ENCODE measurements around the gene TEX22. TPM values are rescaled to one million over a fixed set of nuclear protein-coding genes. Genes with fewer than 3 reads are reported as not detected.

The TEX22 gene
- total and polyA plus RNA-seq, 2 experiments from 2014 or later: 0.21 TPM

DNA sequence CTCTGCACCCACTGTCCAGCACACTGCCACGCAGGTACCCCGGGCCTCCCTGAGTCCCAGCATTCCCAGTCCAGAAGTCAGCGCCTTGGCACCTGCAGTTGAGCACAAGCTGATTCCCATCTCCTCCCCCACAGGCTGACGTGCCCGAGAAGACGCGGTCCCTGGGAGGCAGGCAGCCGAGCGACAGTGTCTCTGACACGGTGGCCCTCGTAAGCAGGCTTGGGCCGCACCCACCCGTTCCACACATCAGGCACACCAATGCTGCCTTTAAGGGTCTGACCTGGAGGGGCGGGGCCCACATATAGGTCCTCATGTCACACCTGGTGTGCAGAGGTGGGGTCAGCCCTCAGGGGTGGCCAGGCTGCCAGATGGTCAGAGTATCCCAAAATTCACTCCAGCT, 18.4 kb upstream of the TEX22 start:
- ATAC-seq (no peak), DNase-seq (ENCODE audit: low spot score) (no peak)
- Histone ChIP-seq H4K20me1 (replicated peaks; ENCODE audit: insufficient read depth) (no peaks in the 10 kb centered on the region), H3K27ac (ENCODE audit: low read depth) (no peak overlapping the region), H3K79me2 (replicated peaks; ENCODE audit: insufficient read depth) (no peaks in the 10 kb centered on the region), H3K36me3 (ENCODE audit: insufficient read depth) (no peaks in the 10 kb centered on the region), H3K4me1 (ENCODE audit: insufficient read depth) (no peaks in the 10 kb centered on the region), H3K27me3 (ENCODE audit: insufficient read depth) (no peaks in the 10 kb centered on the region), H2AFZ (no peak overlapping the region), H3K4me3 (no peak overlapping the region), H3K9me2 (ENCODE audit: insufficient read depth) (no peaks in the 10 kb centered on the region), H3F3A (replicated peaks; ENCODE audit: low read depth) (no peaks in the 10 kb centered on the region), H3K4me2 (no peak overlapping the region)
- Mint-ChIP-seq H3K27ac (no peak overlapping the region), H3K27me3 (ENCODE audit: insufficient read depth, low read depth, poor library complexity) (peaks cover 11% of the 10 kb centered on the region), H3K36me3 (ENCODE audit: low read depth) (peaks cover 18% of the 10 kb centered on the region), H3K9me3 (no peaks in the 10 kb centered on the region), H3K4me1 (peaks cover 8% of the 10 kb centered on the region), H3K4me3 (no peak overlapping the region)
- TF ChIP-seq POLR2AphosphoS5 (IDR thresholded peaks at IDR 0.05; ENCODE audit: low read depth): no peak
- TF ChIP-seq, protein P1, sequence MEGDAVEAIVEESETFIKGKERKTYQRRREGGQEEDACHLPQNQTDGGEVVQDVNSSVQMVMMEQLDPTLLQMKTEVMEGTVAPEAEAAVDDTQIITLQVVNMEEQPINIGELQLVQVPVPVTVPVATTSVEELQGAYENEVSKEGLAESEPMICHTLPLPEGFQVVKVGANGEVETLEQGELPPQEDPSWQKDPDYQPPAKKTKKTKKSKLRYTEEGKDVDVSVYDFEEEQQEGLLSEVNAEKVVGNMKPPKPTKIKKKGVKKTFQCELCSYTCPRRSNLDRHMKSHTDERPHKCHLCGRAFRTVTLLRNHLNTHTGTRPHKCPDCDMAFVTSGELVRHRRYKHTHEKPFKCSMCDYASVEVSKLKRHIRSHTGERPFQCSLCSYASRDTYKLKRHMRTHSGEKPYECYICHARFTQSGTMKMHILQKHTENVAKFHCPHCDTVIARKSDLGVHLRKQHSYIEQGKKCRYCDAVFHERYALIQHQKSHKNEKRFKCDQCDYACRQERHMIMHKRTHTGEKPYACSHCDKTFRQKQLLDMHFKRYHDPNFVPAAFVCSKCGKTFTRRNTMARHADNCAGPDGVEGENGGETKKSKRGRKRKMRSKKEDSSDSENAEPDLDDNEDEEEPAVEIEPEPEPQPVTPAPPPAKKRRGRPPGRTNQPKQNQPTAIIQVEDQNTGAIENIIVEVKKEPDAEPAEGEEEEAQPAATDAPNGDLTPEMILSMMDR (conservative IDR thresholded peaks at IDR 0.05; ENCODE audit: low read depth in 2 of 2): no peak
- no peak for TF ChIP-seq JUNB (IDR thresholded peaks at IDR 0.05; ENCODE audit: unreplicated experiment)

DNA sequence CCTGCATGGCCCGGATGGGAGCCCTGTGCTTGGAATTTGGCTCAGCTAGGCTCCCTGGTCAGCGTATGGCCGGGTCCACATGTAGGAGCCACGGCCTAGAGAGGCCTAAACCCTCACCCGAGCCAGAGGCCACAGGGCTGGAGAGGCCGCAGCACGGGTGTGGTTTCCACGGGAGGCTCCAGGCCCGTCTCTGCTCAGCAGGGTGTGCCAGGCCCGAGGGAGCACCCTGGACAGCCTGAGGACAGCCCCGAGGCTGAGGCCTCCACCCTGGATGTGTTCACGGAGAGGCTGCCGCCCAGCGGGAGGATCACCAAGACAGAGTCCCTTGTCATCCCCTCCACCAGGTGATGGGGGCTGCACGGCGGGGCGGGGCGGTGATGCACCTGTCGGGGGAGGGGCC, 17.6 kb upstream of the TEX22 start:
- no peaks in the 10 kb centered on the region for H3K79me2 ChIP-seq (replicated peaks; ENCODE audit: insufficient read depth)
- H3K4me2 ChIP-seq: no peak overlapping the region
- no peak for DNase-seq (ENCODE audit: low spot score)
- H3K9me3 Mint-ChIP-seq: no peaks in the 10 kb centered on the region
- H3K27me3 ChIP-seq (ENCODE audit: insufficient read depth): no peaks in the 10 kb centered on the region
- H3K27ac Mint-ChIP-seq: no peak overlapping the region
- H4K20me1 ChIP-seq (replicated peaks; ENCODE audit: insufficient read depth): no peaks in the 10 kb centered on the region
- H3F3A ChIP-seq (replicated peaks; ENCODE audit: low read depth): 0 out of 2 replicates have a peak, but pooled peaks cover 2% of the 10 kb centered on the region
- H3K4me1 ChIP-seq (ENCODE audit: insufficient read depth): no peaks in the 10 kb centered on the region
- no peak overlapping the region for H3K27ac ChIP-seq (ENCODE audit: low read depth)
- no peaks in the 10 kb centered on the region for H3K36me3 ChIP-seq (ENCODE audit: insufficient read depth)
- peaks cover 15% of the 10 kb centered on the region for H3K36me3 Mint-ChIP-seq (ENCODE audit: low read depth)
- no peak overlapping the region for H3K4me3 ChIP-seq
- no peak for TF ChIP-seq STAT1 (IDR thresholded peaks at IDR 0.05; ENCODE audit: unreplicated experiment)
- TF ChIP-seq, protein P2, sequence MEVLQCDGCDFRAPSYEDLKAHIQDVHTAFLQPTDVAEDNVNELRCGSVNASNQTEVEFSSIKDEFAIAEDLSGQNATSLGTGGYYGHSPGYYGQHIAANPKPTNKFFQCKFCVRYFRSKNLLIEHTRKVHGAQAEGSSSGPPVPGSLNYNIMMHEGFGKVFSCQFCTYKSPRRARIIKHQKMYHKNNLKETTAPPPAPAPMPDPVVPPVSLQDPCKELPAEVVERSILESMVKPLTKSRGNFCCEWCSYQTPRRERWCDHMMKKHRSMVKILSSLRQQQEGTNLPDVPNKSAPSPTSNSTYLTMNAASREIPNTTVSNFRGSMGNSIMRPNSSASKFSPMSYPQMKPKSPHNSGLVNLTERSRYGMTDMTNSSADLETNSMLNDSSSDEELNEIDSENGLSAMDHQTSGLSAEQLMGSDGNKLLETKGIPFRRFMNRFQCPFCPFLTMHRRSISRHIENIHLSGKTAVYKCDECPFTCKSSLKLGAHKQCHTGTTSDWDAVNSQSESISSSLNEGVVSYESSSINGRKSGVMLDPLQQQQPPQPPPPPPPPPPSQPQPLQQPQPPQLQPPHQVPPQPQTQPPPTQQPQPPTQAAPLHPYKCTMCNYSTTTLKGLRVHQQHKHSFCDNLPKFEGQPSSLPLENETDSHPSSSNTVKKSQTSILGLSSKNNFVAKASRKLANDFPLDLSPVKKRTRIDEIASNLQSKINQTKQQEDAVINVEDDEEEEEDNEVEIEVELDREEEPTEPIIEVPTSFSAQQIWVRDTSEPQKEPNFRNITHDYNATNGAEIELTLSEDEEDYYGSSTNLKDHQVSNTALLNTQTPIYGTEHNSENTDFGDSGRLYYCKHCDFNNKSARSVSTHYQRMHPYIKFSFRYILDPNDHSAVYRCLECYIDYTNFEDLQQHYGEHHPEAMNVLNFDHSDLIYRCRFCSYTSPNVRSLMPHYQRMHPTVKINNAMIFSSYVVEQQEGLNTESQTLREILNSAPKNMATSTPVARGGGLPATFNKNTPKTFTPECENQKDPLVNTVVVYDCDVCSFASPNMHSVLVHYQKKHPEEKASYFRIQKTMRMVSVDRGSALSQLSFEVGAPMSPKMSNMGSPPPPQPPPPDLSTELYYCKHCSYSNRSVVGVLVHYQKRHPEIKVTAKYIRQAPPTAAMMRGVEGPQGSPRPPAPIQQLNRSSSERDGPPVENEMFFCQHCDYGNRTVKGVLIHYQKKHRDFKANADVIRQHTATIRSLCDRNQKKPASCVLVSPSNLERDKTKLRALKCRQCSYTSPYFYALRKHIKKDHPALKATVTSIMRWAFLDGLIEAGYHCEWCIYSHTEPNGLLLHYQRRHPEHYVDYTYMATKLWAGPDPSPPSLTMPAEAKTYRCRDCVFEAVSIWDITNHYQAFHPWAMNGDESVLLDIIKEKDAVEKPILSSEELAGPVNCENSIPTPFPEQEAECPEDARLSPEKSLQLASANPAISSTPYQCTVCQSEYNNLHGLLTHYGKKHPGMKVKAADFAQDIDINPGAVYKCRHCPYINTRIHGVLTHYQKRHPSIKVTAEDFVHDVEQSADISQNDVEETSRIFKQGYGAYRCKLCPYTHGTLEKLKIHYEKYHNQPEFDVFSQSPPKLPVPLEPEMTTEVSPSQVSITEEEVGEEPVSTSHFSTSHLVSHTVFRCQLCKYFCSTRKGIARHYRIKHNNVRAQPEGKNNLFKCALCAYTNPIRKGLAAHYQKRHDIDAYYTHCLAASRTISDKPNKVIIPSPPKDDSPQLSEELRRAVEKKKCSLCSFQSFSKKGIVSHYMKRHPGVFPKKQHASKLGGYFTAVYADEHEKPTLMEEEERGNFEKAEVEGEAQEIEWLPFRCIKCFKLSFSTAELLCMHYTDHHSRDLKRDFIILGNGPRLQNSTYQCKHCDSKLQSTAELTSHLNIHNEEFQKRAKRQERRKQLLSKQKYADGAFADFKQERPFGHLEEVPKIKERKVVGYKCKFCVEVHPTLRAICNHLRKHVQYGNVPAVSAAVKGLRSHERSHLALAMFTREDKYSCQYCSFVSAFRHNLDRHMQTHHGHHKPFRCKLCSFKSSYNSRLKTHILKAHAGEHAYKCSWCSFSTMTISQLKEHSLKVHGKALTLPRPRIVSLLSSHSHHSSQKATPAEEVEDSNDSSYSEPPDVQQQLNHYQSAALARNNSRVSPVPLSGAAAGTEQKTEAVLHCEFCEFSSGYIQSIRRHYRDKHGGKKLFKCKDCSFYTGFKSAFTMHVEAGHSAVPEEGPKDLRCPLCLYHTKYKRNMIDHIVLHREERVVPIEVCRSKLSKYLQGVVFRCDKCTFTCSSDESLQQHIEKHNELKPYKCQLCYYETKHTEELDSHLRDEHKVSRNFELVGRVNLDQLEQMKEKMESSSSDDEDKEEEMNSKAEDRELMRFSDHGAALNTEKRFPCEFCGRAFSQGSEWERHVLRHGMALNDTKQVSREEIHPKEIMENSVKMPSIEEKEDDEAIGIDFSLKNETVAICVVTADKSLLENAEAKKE (CRISPR knock-in tag; IDR thresholded peaks at IDR 0.05): no peak
- TF ChIP-seq, protein P1 (conservative IDR thresholded peaks at IDR 0.05; ENCODE audit: low read depth in 2 of 2): no peak
- TF ChIP-seq ZNF331 (CRISPR knock-in tag; IDR thresholded peaks at IDR 0.05; ENCODE audit: low read depth): no peak
- TF ChIP-seq CREB1 (CRISPR knock-in tag; IDR thresholded peaks at IDR 0.05; ENCODE audit: low read depth): no peak
- no peak for TF ChIP-seq NANOG (IDR thresholded peaks at IDR 0.05; ENCODE audit: borderline replicate concordance)
- no peak for TF ChIP-seq POLR2AphosphoS5 (IDR thresholded peaks at IDR 0.05; ENCODE audit: low read depth)
- no peak overlapping the region for H3K4me3 Mint-ChIP-seq
- H3K27me3 Mint-ChIP-seq (ENCODE audit: insufficient read depth, low read depth, poor library complexity): peaks cover 11% of the 10 kb centered on the region
- H2AFZ ChIP-seq: no peak overlapping the region
- H3K4me1 Mint-ChIP-seq: peaks cover 4% of the 10 kb centered on the region
- H3K9me2 ChIP-seq (ENCODE audit: insufficient read depth): no peaks in the 10 kb centered on the region
- no peak for ATAC-seq
